CD4-positive, alpha-beta T cell treated with Interleukin-15 for 1 hour (primary cell): ENCODE data around the gene DACT2.

ENCODE experiments used
- DNase-seq: peaks from one replicate; pipeline ENCODE4 v3.0.0-alpha.2; 2020

DACT2 gene

GRCh38 chr6:168261234-168261633 lies 58.3 kb downstream of the DACT2 start:
- no peak for DNase-seq

GRCh38 chr6:168260420-168260987 lies 59.1 kb downstream of the DACT2 start:
- no peak for DNase-seq

GRCh38 chr6:168258795-168259194 lies 60.8 kb downstream of the DACT2 start:
- no peak for DNase-seq

- no peak for DNase-seq
Observed at GRCh38 chr6:168256940-168257339, 62.6 kb downstream of the DACT2 start.
